Naive B cell (primary cell): ENCODE measurements around the gene ITGAD. TPM values are rescaled to one million over a fixed set of nuclear protein-coding genes. Genes with fewer than 3 reads are reported as not detected.
"Not testable (repeated sequence)": the region's sequence is repeated elsewhere in the genome, so short reads cannot be mapped to it uniquely, and the experiment has no call there.

ENCODE experiments used
- ATAC-seq, 2 donors: fragments of 150-1000 bp; cut with Tn5 transposase; 2 replicates each; pipeline ENCODE4 v1.10.0; 2021; ENCODE audit warnings: low read depth in 2 of 2, mild to moderate bottlenecking in 2 of 2, moderate library complexity in 2 of 2
- DNase-seq: peaks from one replicate; pipeline ENCODE4 v3.0.0; 2022
- H3K27ac Mint-ChIP-seq, 6 donors: one replicate each; pipeline ENCODE4 v1.8.0; 2020 to 2022; ENCODE audit warnings: mild to moderate bottlenecking in 6 of 6, mixed read lengths in 6 of 6, moderate library complexity in 5 of 6, inconsistent platforms in 2 of 6
- H3K27me3 Mint-ChIP-seq, 3 donors: one replicate each; pipeline ENCODE4 v1.8.0; 2021 to 2022; ENCODE audit warnings: mixed read lengths in 3 of 3, mild to moderate bottlenecking in 1 of 3
- H3K36me3 Mint-ChIP-seq, 2 donors: one replicate each; pipeline ENCODE4 v1.8.0; 2020 to 2022; ENCODE audit warnings: mixed read lengths in 2 of 2, inconsistent platforms in 1 of 2, mild to moderate bottlenecking in 1 of 2
- H3K4me1 Mint-ChIP-seq, 3 donors: one replicate each; pipeline ENCODE4 v1.8.0; 2020 to 2022; ENCODE audit warnings: mixed read lengths in 3 of 3, inconsistent platforms in 1 of 3, mild to moderate bottlenecking in 1 of 3, moderate library complexity in 1 of 3
- H3K4me3 Mint-ChIP-seq, 8 donors: one replicate each; pipeline ENCODE4 v1.8.0; 2020 to 2022; ENCODE audit warnings: mild to moderate bottlenecking in 8 of 8, mixed read lengths in 8 of 8, moderate library complexity in 8 of 8, inconsistent platforms in 2 of 8
- H3K9me3 Mint-ChIP-seq, 7 donors: one replicate each; pipeline ENCODE4 v1.8.0; 2020 to 2022; ENCODE audit warnings: mixed read lengths in 7 of 7, mild to moderate bottlenecking in 5 of 7, inconsistent platforms in 2 of 7, moderate library complexity in 1 of 7
- polyA plus RNA-seq, 6 donors: library from polyadenylated mRNA; unstranded; fragments of 300-500 nt; fragmentation: Illumina TruSeq; gene quantifications; one replicate each; pipeline ENCODE4 v1.2.3, GENCODE V29; 2021; ENCODE audit warnings: low read depth in 6 of 6

ITGAD gene
- polyA plus RNA-seq, 6 donors from 2014 or later = not detected

GRCh38 chr16:31416371-31416770 is 23.2 kb downstream of the ITGAD start:
- no peak for DNase-seq
- Mint-ChIP-seq H3K9me3 (peaks cover 0 to 6% (median 2%) of the 10 kb centered on the region in 7 donors), H3K27me3 (peaks cover 17 to 55% (median 55%) of the 10 kb centered on the region in 3 donors), H3K36me3 (peaks cover 0 to 8% of the 10 kb centered on the region in 2 donors), H3K4me1 (peaks cover 0 to 8% (median 6%) of the 10 kb centered on the region in 3 donors), H3K27ac (no peak overlapping the region), H3K4me3 (no peak overlapping the region)
- no peak for ATAC-seq

GRCh38 chr16:31417036-31417435 is 23.9 kb downstream of the ITGAD start:
- H3K4me3 Mint-ChIP-seq, H3K27ac Mint-ChIP-seq, H3K4me1 Mint-ChIP-seq, H3K36me3 Mint-ChIP-seq, ATAC-seq, H3K9me3 Mint-ChIP-seq, DNase-seq: not testable (repeated sequence)
- H3K27me3 Mint-ChIP-seq = peaks cover 17 to 55% (median 54%) of the 10 kb centered on the region in 3 donors

- H3K27ac Mint-ChIP-seq = peak overlapping the region in 1 of 6 donors; percentile 31
- peaks cover 0 to 8% (median 6%) of the 10 kb centered on the region in 3 donors for H3K4me1 Mint-ChIP-seq
- peaks cover 0 to 6% (median 2%) of the 10 kb centered on the region in 7 donors for H3K9me3 Mint-ChIP-seq
- H3K27me3 Mint-ChIP-seq = peaks cover 18 to 54% (median 52%) of the 10 kb centered on the region in 3 donors
- DNase-seq = no peak
- no peak for ATAC-seq
- peaks cover 0 to 8% of the 10 kb centered on the region in 2 donors for H3K36me3 Mint-ChIP-seq
- no peak overlapping the region for H3K4me3 Mint-ChIP-seq
These were observed 24.8 kb downstream of the ITGAD start for GRCh38 chr16:31417916-31418315.

GRCh38 chr16:31420037-31420436 is 26.9 kb downstream of the ITGAD start:
- ATAC-seq (no peak), DNase-seq (no peak)
- peaks cover 17 to 60% (median 58%) of the 10 kb centered on the region in 3 donors for H3K27me3 Mint-ChIP-seq
- no peak overlapping the region for H3K27ac Mint-ChIP-seq
- H3K36me3 Mint-ChIP-seq = peaks cover 0 to 8% of the 10 kb centered on the region in 2 donors
- H3K4me1 Mint-ChIP-seq = no peaks in the 10 kb centered on the region
- H3K9me3 Mint-ChIP-seq = peaks cover 0 to 6% (median 2%) of the 10 kb centered on the region in 7 donors
- H3K4me3 Mint-ChIP-seq = no peak overlapping the region

GRCh38 chr16:31421587-31421986 is 28.5 kb downstream of the ITGAD start:
- Mint-ChIP-seq H3K9me3 (peaks cover 0 to 6% (median 2%) of the 10 kb centered on the region in 7 donors), H3K27ac (no peak overlapping the region), H3K4me1 (no peaks in the 10 kb centered on the region), H3K27me3 (peaks cover 14 to 60% (median 57%) of the 10 kb centered on the region in 3 donors), H3K36me3 (peaks cover 0 to 8% of the 10 kb centered on the region in 2 donors), H3K4me3 (no peak overlapping the region)
- DNase-seq (no peak), ATAC-seq (no peak)

- Mint-ChIP-seq H3K4me3 (peak overlapping the region in 1 of 8 donors; percentile 35), H3K27ac (no peak overlapping the region)
These were observed 30.1 kb downstream of the ITGAD start for GRCh38 chr16:31423241-31423640.

GRCh38 chr16:31423801-31424200 is 30.7 kb downstream of the ITGAD start:
- H3K4me3 Mint-ChIP-seq = peak overlapping the region in 1 of 8 donors; percentile 52
- peaks cover 0 to 2% (median 0%) of the 10 kb centered on the region in 7 donors for H3K9me3 Mint-ChIP-seq
- no peak for ATAC-seq
- peaks cover 0 to 6% (median 0%) of the 10 kb centered on the region in 3 donors for H3K4me1 Mint-ChIP-seq
- H3K27me3 Mint-ChIP-seq = peaks cover 14 to 47% (median 46%) of the 10 kb centered on the region in 3 donors
- no peaks in the 10 kb centered on the region for H3K36me3 Mint-ChIP-seq
- DNase-seq = no peak
- no peak overlapping the region for H3K27ac Mint-ChIP-seq

More at GRCh38 chr16:31423241-31423640, 30.1 kb downstream of the ITGAD start:
- ATAC-seq (no peak), DNase-seq (no peak)
- H3K36me3 Mint-ChIP-seq = peaks cover 0 to 3% of the 10 kb centered on the region in 2 donors
- H3K27me3 Mint-ChIP-seq = peaks cover 14 to 50% (median 50%) of the 10 kb centered on the region in 3 donors
- H3K9me3 Mint-ChIP-seq = peaks cover 0 to 2% (median 0%) of the 10 kb centered on the region in 7 donors
- peaks cover 0 to 6% (median 0%) of the 10 kb centered on the region in 3 donors for H3K4me1 Mint-ChIP-seq

GRCh38 chr16:31427441-31428278 is 34.5 kb downstream of the ITGAD start:
- peak; percentile 48 for DNase-seq
- Mint-ChIP-seq H3K36me3 (no peaks in the 10 kb centered on the region), H3K27me3 (peaks cover 14 to 39% (median 38%) of the 10 kb centered on the region in 3 donors), H3K9me3 (no peaks in the 10 kb centered on the region), H3K27ac (peak overlapping the region in 1 of 6 donors; percentile 15), H3K4me3 (peak overlapping the region in 7 of 8 donors; percentile 28 to 83 (median 51)), H3K4me1 (peaks cover 0 to 6% (median 0%) of the 10 kb centered on the region in 3 donors)
- peak; percentile 34 to 60 for ATAC-seq

- peak within 1 kb of the TSS; percentile 15 to 86 (median 60) for H3K4me3 Mint-ChIP-seq
- peaks cover 0 to 6% (median 0%) of the 10 kb centered on the region in 3 donors for H3K4me1 Mint-ChIP-seq
- DNase-seq = no peak
- peak within 1 kb of the TSS in 1 of 6 donors; percentile 32 for H3K27ac Mint-ChIP-seq
- H3K36me3 Mint-ChIP-seq = no peaks in the 10 kb centered on the region
- peaks cover 10 to 33% (median 32%) of the 10 kb centered on the region in 3 donors for H3K27me3 Mint-ChIP-seq
- no peaks in the 10 kb centered on the region for H3K9me3 Mint-ChIP-seq
- no peak for ATAC-seq
These were observed 35.1 kb downstream of the ITGAD start, which contains the start of gene COX6A2 for GRCh38 chr16:31428279-31428597. Gene COX6A2, minus strand, starts transcription at chr16:31428360. Its CDS starts 35 bp downstream, at chr16:31428325.

- Mint-ChIP-seq H3K36me3 (no peaks in the 10 kb centered on the region), H3K4me1 (peaks cover 0 to 6% (median 0%) of the 10 kb centered on the region in 3 donors), H3K27ac (no peak overlapping the region), H3K9me3 (no peaks in the 10 kb centered on the region), H3K27me3 (peaks cover 6 to 28% (median 28%) of the 10 kb centered on the region in 3 donors), H3K4me3 (peak overlapping the region in 6 of 8 donors; percentile 15 to 86 (median 52))
- DNase-seq = no peak
- no peak for ATAC-seq
These were observed 35.6 kb downstream of the ITGAD start for GRCh38 chr16:31428638-31429247.

- no peak for ATAC-seq
- no peak overlapping the region for H3K27ac Mint-ChIP-seq
These were observed 36.2 kb downstream of the ITGAD start for GRCh38 chr16:31429314-31429713.

GRCh38 chr16:31429796-31430195 is 36.7 kb downstream of the ITGAD start:
- DNase-seq = no peak
- Mint-ChIP-seq H3K4me1 (peaks cover 0 to 6% (median 0%) of the 10 kb centered on the region in 3 donors), H3K36me3 (no peaks in the 10 kb centered on the region), H3K9me3 (no peaks in the 10 kb centered on the region), H3K4me3 (no peak overlapping the region), H3K27ac (no peak overlapping the region), H3K27me3 (peaks cover 6 to 18% (median 18%) of the 10 kb centered on the region in 3 donors)
- ATAC-seq = no peak

More at GRCh38 chr16:31429314-31429713, 36.2 kb downstream of the ITGAD start:
- Mint-ChIP-seq H3K4me1 (peaks cover 0 to 6% (median 0%) of the 10 kb centered on the region in 3 donors), H3K9me3 (no peaks in the 10 kb centered on the region), H3K4me3 (no peak overlapping the region), H3K27me3 (peaks cover 6 to 23% (median 22%) of the 10 kb centered on the region in 3 donors), H3K36me3 (no peaks in the 10 kb centered on the region)
- no peak for DNase-seq

- Mint-ChIP-seq H3K9me3 (no peaks in the 10 kb centered on the region), H3K4me3 (no peak overlapping the region)
- no peak for ATAC-seq
These were observed 37.4 kb downstream of the ITGAD start for GRCh38 chr16:31430380-31431052.

More at GRCh38 chr16:31430380-31431052, 37.4 kb downstream of the ITGAD start:
- H3K27ac Mint-ChIP-seq = peak overlapping the region in 2 of 6 donors; percentile 38 to 59
- H3K27me3 Mint-ChIP-seq = peaks cover 6 to 11% (median 10%) of the 10 kb centered on the region in 3 donors
- H3K36me3 Mint-ChIP-seq = no peaks in the 10 kb centered on the region
- no peak for DNase-seq
- peaks cover 0 to 6% (median 0%) of the 10 kb centered on the region in 3 donors for H3K4me1 Mint-ChIP-seq
